Measurements from ENCODE around the gene CEMIP.

The CEMIP gene

GRCh38 chr15:80880086-80880485 lies 100.9 kb downstream of the CEMIP start:
- in situ Hi-C loops (cut with HindIII; ENCODE audit: low pct_unique_long_range_greater_than_20kb, low sequenced_read_pairs): no loop called here
- DNase-seq (ENCODE audit: low read depth in 1 of 2, low spot score in 1 of 2): peak; percentile 5 to 82

DNA sequence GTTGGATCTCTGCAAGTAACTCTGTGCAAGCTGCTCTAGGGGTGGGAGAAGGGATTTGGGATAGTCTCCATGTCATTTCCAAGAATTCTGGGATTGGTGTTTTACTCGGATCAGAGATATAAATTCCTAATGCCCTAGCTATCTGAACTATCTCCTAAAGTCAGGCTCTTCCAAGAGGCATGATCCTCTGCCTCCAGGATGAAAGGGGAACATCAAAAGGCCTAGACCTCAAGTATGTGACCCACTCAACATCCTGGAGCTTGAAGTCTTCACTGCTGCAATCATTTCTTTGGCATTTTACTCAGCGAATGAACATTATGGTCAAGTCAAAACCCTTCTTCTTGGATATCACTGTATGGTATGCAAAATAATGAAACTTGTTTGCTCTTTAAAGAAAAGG lies 104.5 kb downstream of the CEMIP start:
- in situ Hi-C loops (cut with HindIII; ENCODE audit: low pct_unique_long_range_greater_than_20kb, low sequenced_read_pairs): no loop called here
- no peak for DNase-seq (ENCODE audit: low read depth in 1 of 2, low spot score in 1 of 2)
- no peak for TF ChIP-seq JUND (IDR thresholded peaks at IDR 0.05; ENCODE audit: low read depth)

More at GRCh38 chr15:80880086-80880485, 100.9 kb downstream of the CEMIP start:
- no peak for TF ChIP-seq JUND (IDR thresholded peaks at IDR 0.05; ENCODE audit: low read depth)

DNA sequence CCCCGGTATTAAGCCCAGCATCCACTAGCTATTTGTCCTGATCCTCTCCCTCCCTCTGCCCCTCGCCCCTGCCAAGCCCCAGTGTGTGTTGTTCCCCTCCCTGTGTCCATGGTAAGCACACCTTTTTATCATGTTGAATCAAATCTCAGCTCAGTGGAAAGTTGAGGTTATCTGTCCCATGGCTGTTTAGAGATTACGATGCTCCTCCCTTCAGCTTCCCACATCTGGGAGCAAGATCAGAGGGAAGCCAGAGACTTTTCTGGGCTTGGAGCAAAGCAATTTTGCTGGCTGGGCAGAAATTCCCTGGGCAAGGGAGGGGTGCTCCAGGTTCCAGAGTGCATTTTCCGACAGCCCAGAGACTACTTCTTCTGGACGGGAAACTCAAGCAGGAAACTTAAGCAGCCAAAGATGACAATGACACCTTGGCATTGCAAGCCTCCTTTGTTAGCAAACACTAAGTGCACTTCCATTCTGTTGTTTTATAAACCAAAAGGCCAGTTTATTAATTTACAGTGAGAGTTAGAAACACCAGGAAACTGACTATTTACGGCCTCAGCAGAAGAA lies 105.9 kb downstream of the CEMIP start:
- no peak for DNase-seq (ENCODE audit: low read depth in 1 of 2, low spot score in 1 of 2)
- no peak for TF ChIP-seq JUND (IDR thresholded peaks at IDR 0.05; ENCODE audit: low read depth)
- in situ Hi-C loops (cut with HindIII; ENCODE audit: low pct_unique_long_range_greater_than_20kb, low sequenced_read_pairs): no loop called here

- in situ Hi-C loops (cut with HindIII; ENCODE audit: low pct_unique_long_range_greater_than_20kb, low sequenced_read_pairs): no loop called here
- DNase-seq (ENCODE audit: low read depth in 1 of 2, low spot score in 1 of 2): no peak
These were observed 108.0 kb downstream of the CEMIP start for GRCh38 chr15:80887148-80887547.

DNA sequence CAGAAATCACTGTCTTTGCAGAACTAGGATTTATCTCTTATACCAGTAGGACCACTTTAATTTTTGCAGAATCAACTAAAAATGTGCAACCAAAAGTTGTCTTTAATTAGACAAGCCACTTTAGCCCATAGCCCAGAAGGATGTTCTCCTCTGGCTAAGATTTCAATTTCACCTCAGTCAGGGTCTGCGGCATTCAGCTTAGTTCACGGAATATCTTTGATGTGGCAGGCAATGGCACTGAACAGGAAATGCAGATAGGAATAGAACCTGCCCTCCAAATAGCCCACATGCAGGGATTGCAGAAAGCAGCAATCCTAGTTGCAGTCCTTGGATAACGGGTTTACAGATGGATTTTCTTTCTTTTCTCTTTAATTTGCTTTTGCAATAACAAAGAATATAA lies 109.7 kb downstream of the CEMIP start:
- no peak for TF ChIP-seq JUND (IDR thresholded peaks at IDR 0.05; ENCODE audit: low read depth)
- in situ Hi-C loops (cut with HindIII; ENCODE audit: low pct_unique_long_range_greater_than_20kb, low sequenced_read_pairs): no loop called here
- no peak for DNase-seq (ENCODE audit: low read depth in 1 of 2, low spot score in 1 of 2)

More at GRCh38 chr15:80887148-80887547, 108.0 kb downstream of the CEMIP start:
- no peak for TF ChIP-seq JUND (IDR thresholded peaks at IDR 0.05; ENCODE audit: low read depth)

DNA sequence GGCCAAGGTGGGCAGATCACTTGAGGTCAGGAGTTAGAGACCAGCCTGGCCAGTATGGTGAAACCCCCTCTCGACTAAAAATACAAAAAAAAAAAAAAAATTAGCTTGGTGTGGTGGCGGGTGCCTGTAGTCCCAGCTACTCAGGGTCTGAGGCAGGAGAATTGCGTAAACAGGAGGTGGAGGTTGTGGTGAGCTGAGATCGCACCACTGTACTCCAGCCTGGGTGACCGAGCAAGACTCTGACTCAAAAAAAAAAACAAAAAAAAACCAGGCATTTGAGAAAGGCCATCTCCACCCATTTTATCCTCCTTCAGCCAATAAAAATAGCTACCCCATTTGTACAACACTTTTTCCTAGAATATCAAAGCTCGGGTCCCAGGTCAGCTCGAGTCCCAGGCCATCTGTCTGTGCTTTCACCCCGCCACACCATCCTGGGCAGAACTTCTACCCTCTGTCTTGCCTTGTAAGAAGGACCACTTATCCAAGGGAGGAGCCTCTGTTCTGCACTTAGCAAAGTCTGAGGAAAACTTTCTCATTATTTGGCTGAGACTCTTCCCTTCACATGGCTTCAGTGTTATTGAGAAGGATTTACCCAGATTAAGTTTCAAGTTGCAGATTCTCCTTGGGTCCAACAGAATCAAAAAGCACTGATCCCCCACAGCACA lies 111.3 kb downstream of the CEMIP start:
- in situ Hi-C loops (cut with HindIII; ENCODE audit: low pct_unique_long_range_greater_than_20kb, low sequenced_read_pairs): no loop called here
- TF ChIP-seq JUND (IDR thresholded peaks at IDR 0.05; ENCODE audit: low read depth): no peak

GRCh38 chr15:80891006-80891405 lies 111.8 kb downstream of the CEMIP start:
- no peak for TF ChIP-seq JUND (IDR thresholded peaks at IDR 0.05; ENCODE audit: low read depth)
- DNase-seq (ENCODE audit: low read depth in 1 of 2, low spot score in 1 of 2): no peak
- in situ Hi-C loops (cut with HindIII; ENCODE audit: low pct_unique_long_range_greater_than_20kb, low sequenced_read_pairs): no loop called here

More for the DNA sequence above, 111.3 kb downstream of the CEMIP start:
- no peak for DNase-seq (ENCODE audit: low read depth in 1 of 2, low spot score in 1 of 2)

- DNase-seq (ENCODE audit: low read depth in 1 of 2, low spot score in 1 of 2): no peak
- in situ Hi-C loops (cut with HindIII; ENCODE audit: low pct_unique_long_range_greater_than_20kb, low sequenced_read_pairs): no loop called here
- no peak for TF ChIP-seq JUND (IDR thresholded peaks at IDR 0.05; ENCODE audit: low read depth)
These were observed 113.2 kb downstream of the CEMIP start for GRCh38 chr15:80892414-80892813.

GRCh38 chr15:80893777-80894176 lies 114.6 kb downstream of the CEMIP start:
- DNase-seq (ENCODE audit: low read depth in 1 of 2, low spot score in 1 of 2): no peak
- no peak for TF ChIP-seq JUND (IDR thresholded peaks at IDR 0.05; ENCODE audit: low read depth)
- in situ Hi-C loops (cut with HindIII; ENCODE audit: low pct_unique_long_range_greater_than_20kb, low sequenced_read_pairs): no loop called here

GRCh38 chr15:80895091-80895490 lies 115.9 kb downstream of the CEMIP start:
- no peak for TF ChIP-seq JUND (IDR thresholded peaks at IDR 0.05; ENCODE audit: low read depth)
- no peak for DNase-seq (ENCODE audit: low read depth in 1 of 2, low spot score in 1 of 2)
- in situ Hi-C loops (cut with HindIII; ENCODE audit: low pct_unique_long_range_greater_than_20kb, low sequenced_read_pairs): no loop called here

DNA sequence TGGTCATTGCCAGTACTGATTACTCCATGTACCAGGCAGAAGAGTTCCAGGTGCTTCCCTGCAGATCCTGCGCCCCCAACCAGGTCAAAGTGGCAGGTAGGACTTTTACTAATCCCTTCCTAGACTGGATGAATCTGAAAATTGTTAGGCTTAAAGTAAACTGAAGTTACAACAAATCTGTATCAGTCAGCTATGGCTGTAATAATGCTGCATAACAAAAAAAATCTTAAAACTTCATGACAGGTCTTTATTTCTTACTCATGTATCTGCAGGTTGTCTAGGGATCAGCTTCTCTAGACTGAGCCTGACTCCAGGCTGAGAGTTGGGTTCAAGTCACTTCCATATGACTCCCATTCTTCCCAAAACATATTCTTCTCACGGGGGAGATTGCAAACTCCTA lies 116.8 kb downstream of the CEMIP start:
- DNase-seq (ENCODE audit: low read depth in 1 of 2, low spot score in 1 of 2): no peak
- in situ Hi-C loops (cut with HindIII; ENCODE audit: low pct_unique_long_range_greater_than_20kb, low sequenced_read_pairs): no loop called here
- TF ChIP-seq JUND (IDR thresholded peaks at IDR 0.05; ENCODE audit: low read depth): no peak

DNA sequence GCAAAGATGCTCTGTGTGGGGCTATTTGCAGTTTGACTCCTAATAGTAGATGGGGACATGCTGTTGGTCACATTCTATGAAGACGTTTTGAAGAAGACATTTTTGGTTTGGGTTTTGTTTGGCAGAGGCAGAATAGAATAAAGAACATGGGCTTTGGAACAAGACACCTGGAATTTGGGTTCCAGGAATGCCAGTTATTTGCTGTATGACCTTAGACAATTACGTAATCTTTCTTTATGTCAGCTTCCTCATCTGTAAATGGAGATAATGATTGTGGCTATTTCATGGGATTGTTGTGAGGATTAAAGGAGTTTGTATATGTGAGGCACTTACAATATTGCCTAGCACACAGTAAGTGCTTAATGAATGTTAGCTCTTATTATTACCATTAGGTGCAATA lies 118.9 kb downstream of the CEMIP start:
- in situ Hi-C loops (cut with HindIII; ENCODE audit: low pct_unique_long_range_greater_than_20kb, low sequenced_read_pairs): no loop called here

DNA sequence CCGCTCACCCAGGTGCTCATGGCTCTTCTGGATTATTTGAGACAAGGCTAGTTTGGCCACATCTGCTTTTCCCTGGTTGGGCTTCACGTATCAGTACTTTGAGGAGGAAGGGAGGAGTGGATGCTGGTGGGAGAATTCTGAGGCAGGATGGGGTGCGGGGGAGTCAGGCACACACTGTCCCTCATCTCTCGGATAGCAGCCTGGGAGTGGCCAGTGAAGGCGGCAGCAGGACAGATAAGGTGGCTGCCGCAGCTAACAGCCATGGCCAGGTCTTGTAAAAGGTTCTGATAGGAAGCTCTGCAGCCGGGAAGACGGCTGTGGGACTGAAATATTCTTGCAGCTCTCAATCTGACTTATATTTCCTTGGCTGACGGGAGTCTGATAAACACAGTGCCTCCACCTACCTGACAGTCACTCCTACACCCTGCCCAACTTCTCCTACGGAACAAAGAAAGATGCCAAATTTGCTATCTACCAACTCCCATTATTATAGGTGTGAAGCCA lies 123.2 kb downstream of the CEMIP start:
- DNase-seq (ENCODE audit: low read depth in 1 of 2, low spot score in 1 of 2): no peak
- no peak for TF ChIP-seq JUND (IDR thresholded peaks at IDR 0.05; ENCODE audit: low read depth)
- in situ Hi-C loops (cut with HindIII; ENCODE audit: low pct_unique_long_range_greater_than_20kb, low sequenced_read_pairs): no loop called here

More for the DNA sequence above, 118.9 kb downstream of the CEMIP start:
- TF ChIP-seq JUND (IDR thresholded peaks at IDR 0.05; ENCODE audit: low read depth): no peak
- no peak for DNase-seq (ENCODE audit: low read depth in 1 of 2, low spot score in 1 of 2)

All from T47D (cell line).